Endothelial cell (in vitro differentiated cells): ENCODE measurements around the gene CASQ1. TPM values are rescaled to one million over a fixed set of nuclear protein-coding genes. Genes with fewer than 3 reads are reported as not detected.

Experiments used
- DNase-seq: peaks from one replicate; pipeline ENCODE4 v3.0.0; 2021; ENCODE audit warnings: low spot score
- H3K27ac Mint-ChIP-seq: one replicate; pipeline ENCODE4 v1.8.0; 2021; ENCODE audit warnings: mixed read lengths, inconsistent platforms; ENCODE audit not compliant: unreplicated experiment
- H3K27me3 Mint-ChIP-seq: one replicate; pipeline ENCODE4 v1.8.0; 2021; ENCODE audit warnings: mild to moderate bottlenecking, moderate library complexity, mixed read lengths, inconsistent platforms; ENCODE audit not compliant: unreplicated experiment
- H3K36me3 Mint-ChIP-seq: one replicate; pipeline ENCODE4 v1.8.0; 2021; ENCODE audit warnings: mild to moderate bottlenecking, low read depth, mixed read lengths, inconsistent platforms; ENCODE audit not compliant: unreplicated experiment
- H3K4me1 Mint-ChIP-seq: one replicate; pipeline ENCODE4 v1.8.0; 2021; ENCODE audit warnings: mild to moderate bottlenecking, mixed read lengths, inconsistent platforms; ENCODE audit not compliant: unreplicated experiment
- H3K4me3 Mint-ChIP-seq: one replicate; pipeline ENCODE4 v1.8.0; 2021; ENCODE audit warnings: mild to moderate bottlenecking, mixed read lengths, inconsistent platforms; ENCODE audit not compliant: unreplicated experiment
- H3K9me3 Mint-ChIP-seq: one replicate; pipeline ENCODE4 v1.8.0; 2021; ENCODE audit warnings: mixed read lengths, inconsistent platforms; ENCODE audit not compliant: unreplicated experiment
- CTCF ChIP-seq: fragments of 200-600 bp; sonication (generic); IDR thresholded peaks from one replicate; pipeline ENCODE4 v1.5.0; 2021; ENCODE audit warnings: antibody characterized with exemption; ENCODE audit not compliant: unreplicated experiment
- total RNA-seq: library from RNA; stranded (reverse); fragmentation: NEBNext Ultra II Directional; extraction: Animal tissue kit (Norgen Biotek cat#: 25700); gene quantifications from one replicate; pipeline ENCODE4 v1.2.1, GENCODE V29; 2021; ENCODE audit not compliant: unreplicated experiment

The CASQ1 gene
- total RNA-seq, 1 donor from 2014 or later, result not detected

GRCh38 chr1:160171354-160171753 is 19.0 kb upstream of the CASQ1 start:
- no peak overlapping the region for H3K4me3 Mint-ChIP-seq
- peaks cover 14% of the 10 kb centered on the region for H3K4me1 Mint-ChIP-seq
- no peaks in the 10 kb centered on the region for H3K9me3 Mint-ChIP-seq
- H3K36me3 Mint-ChIP-seq, result no peaks in the 10 kb centered on the region
- no peak overlapping the region for H3K27ac Mint-ChIP-seq
- TF ChIP-seq CTCF, result no peak
- DNase-seq, result no peak
- no peaks in the 10 kb centered on the region for H3K27me3 Mint-ChIP-seq

GRCh38 chr1:160171980-160172379 is 18.4 kb upstream of the CASQ1 start:
- H3K27ac Mint-ChIP-seq, result no peak overlapping the region
- H3K27me3 Mint-ChIP-seq, result no peaks in the 10 kb centered on the region
- no peaks in the 10 kb centered on the region for H3K9me3 Mint-ChIP-seq
- no peak for DNase-seq
- TF ChIP-seq CTCF, result no peak
- no peak overlapping the region for H3K4me3 Mint-ChIP-seq
- peaks cover 14% of the 10 kb centered on the region for H3K4me1 Mint-ChIP-seq
- no peaks in the 10 kb centered on the region for H3K36me3 Mint-ChIP-seq

GRCh38 chr1:160177231-160177630 is 13.1 kb upstream of the CASQ1 start:
- Mint-ChIP-seq H3K9me3 (no peaks in the 10 kb centered on the region), H3K36me3 (no peaks in the 10 kb centered on the region), H3K4me3 (no peak overlapping the region), H3K27ac (no peak overlapping the region), H3K4me1 (peaks cover 6% of the 10 kb centered on the region), H3K27me3 (no peaks in the 10 kb centered on the region)
- TF ChIP-seq CTCF, result no peak
- no peak for DNase-seq

GRCh38 chr1:160177667-160178066 is 12.7 kb upstream of the CASQ1 start:
- no peak for DNase-seq
- H3K36me3 Mint-ChIP-seq, result no peaks in the 10 kb centered on the region
- no peak overlapping the region for H3K27ac Mint-ChIP-seq
- H3K4me1 Mint-ChIP-seq, result peaks cover 3% of the 10 kb centered on the region
- TF ChIP-seq CTCF, result no peak
- no peaks in the 10 kb centered on the region for H3K9me3 Mint-ChIP-seq
- H3K27me3 Mint-ChIP-seq, result no peaks in the 10 kb centered on the region
- H3K4me3 Mint-ChIP-seq, result no peak overlapping the region

GRCh38 chr1:160178731-160179130 is 11.6 kb upstream of the CASQ1 start:
- no peak for DNase-seq
- Mint-ChIP-seq H3K4me1 (no peaks in the 10 kb centered on the region), H3K4me3 (no peak overlapping the region), H3K9me3 (no peaks in the 10 kb centered on the region), H3K27ac (no peak overlapping the region), H3K27me3 (no peaks in the 10 kb centered on the region), H3K36me3 (no peaks in the 10 kb centered on the region)
- no peak for TF ChIP-seq CTCF
